HG03521 (cell line): Measurements from ENCODE around the gene SOX10.
"Not testable (repeated sequence)": the region's sequence is repeated elsewhere in the genome, so short reads cannot be mapped to it uniquely, and the experiment has no call there.

ENCODE experiments used
- ATAC-seq: cut with Tn5 transposase; IDR thresholded peaks from one replicate; pipeline ENCODE4 v1.9.1; 2021; ENCODE audit warnings: mild to moderate bottlenecking, moderate library complexity; ENCODE audit not compliant: unreplicated experiment

The SOX10 gene

DNA sequence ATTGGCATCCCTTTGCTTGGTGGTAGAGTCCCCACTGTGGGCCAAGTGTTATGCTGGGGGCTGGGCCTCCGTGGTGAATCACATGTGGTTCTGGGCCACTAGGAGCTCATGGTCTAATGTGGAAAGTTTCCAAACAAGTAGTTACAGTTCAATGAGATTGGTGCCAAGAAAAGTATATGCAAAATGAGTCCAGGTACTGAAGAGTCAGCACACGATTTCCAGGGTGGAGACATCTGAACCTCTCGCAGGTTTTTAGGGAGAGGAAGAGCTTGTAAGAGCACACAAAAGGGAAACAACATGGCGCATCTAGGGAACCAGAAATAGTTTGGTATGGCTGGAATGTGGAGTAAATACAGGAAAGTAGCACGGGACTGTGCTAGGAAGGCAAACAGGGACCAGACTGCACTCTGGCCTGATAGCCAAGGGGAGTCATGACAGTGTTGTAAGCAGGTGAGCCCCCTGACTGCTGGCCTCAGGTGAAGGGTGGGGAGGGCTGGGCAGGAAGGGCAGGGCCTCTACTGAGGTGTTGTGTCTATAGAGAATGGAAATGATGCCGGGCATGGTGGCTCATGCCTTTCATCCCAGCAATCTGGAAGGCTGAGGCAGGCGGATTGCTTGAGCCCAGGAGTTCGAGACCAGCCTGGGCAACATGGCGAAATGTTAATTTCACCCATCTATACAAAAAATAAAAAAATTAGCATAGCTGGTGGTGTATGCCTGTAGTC, 18.3 kb downstream of the SOX10 start:
- no peak for ATAC-seq

DNA sequence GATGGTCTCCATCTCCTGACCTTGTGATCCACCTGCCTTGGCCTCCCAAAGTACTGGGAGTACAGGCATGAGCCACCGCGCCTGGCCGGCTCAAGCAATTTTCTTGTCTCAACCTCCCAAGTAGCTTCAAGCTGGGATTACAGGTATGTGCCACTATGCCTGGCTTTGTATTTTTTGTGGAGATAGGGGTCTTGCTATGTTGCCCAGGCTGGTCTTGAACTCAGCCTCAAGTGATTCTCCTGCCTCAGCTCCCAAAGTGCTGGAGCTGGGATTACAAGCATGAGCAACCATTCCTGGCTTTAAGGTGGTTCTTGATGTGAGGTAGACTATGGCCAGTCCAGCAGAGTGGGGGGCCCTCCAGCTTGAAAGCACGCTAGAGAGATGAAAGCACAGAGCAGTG, 23.3 kb downstream of the SOX10 start:
- ATAC-seq: no peak

DNA sequence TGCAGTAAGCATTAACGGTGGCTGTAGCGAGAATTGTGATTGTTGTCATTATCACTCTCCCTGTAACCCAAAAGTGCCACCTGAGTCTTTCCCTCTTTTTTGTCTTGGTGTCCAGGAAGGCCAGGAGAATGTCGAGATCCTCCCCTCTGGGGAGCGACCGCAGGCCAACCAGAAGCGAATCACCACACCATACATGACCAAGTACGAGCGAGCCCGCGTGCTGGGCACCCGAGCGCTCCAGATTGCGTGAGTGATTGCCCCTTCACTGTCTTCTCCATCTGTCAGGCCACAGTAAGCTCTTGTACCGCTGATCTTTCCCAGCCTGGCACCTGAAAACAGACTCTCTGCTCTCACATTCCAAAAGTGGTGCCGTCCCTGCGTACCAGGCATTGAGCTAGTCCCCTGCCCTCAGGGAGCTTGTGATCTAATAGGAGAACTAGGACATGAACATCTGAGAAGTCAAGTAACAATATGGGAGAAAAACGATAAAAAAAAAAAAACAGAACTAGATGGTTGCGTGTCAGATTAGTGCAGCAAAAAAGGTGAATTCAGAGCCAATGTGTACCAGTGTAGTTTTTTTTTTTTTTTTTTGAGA, 25.0 kb downstream of the SOX10 start:
- ATAC-seq: no peak

DNA sequence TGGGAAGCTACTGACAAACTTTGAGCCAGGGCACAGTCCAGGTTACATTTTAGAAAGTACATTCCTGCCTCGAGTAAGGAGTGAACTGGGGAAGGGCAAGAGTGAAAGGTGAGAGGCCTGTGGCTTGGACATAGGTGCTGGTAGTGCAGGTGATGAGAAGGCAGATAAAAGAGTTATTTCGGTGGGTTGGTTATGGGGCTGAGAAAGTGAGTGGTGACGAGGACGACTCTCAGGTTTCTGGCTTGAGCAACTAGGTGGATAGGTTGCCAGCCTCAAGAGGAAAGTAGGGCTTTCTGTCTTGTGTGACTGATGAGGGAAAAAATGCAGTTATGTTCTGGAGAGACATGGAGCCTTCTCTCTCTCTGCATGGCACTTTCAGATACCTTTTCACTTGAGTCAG, 27.1 kb downstream of the SOX10 start:
- ATAC-seq: no peak

DNA sequence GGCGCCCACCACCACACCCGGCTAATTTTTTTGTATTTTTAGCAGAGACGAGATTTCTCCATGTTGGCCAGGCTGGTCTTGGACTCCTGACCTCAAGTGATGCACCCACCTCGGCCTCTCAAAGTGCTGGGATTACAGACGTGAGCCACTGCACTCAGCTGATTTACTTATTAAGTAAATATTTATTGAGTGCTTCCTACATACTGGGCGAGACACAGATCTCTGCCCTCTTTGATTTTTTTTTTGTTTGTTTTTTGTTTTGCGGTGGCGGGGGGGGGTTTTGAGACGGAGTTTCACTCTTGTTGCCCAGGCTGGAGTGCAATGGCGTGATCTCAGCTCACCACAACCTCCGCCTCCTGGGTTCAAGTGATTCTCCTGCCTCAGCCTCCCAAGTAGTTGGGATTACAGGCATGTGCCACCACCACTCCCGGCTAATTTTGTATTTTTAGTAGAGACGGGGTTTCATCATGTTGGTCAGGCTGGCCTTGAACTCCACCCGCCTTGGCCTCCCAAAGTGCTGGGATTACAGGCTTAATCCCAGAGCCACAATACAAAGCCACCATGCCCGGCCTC, 28.4 kb downstream of the SOX10 start:
- ATAC-seq: not testable (repeated sequence)

DNA sequence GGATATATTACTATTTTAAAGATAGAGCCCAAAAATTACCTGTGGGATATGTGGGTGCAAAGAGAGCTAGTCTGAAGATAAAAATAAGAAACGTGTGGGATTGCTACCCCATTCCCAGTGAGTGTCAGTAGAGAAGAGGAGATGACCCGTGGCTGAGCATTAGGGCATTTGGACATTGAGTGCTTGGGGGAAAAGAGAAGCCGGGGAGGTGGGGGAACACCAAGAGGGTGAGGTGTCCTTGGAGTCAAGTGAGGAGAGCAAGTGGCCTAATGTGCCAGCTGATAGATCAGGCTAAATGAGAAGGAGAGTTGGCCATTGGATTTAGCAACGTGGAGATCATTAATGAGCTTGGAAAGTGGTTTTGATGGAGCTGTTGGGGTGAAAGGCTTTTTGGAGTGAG, 29.7 kb downstream of the SOX10 start:
- ATAC-seq: no peak

DNA sequence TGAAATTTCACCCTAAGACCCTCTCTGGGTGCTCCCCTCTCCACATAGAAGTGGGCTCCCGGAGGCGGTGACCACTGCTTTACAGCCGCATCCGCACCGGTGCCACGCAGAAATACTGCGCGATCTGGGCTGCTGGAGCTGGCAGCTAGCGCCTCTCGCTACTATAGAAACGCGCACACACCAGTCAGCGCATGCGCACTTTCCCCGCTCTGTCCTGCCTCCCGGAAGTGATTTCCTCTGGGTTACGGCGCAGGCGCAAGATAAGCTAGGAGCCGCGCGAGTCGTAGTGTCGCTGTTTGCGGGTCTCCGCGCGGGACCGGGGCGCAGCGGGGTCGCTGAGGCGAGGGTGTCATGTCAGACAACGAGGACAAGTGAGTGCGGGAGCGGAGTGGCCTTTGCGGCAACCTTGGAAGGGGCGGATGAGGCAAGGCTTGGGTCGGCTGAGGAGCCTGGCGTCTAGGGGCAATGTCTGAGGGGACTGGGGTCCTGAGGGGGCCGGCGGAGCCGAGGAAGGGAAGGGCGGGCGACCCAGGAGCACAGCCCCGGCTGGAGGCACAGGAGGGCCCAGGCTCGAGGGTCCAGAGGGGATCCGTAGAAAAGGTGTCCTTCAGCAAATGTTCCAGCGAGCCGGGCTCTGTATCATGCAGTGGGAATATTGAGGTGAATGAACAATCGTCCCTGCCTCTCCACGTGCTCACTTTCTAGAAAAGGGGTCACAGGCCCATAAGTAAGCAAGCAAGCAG, 30.7 kb downstream of the SOX10 start, which contains the start of the genes C22orf23 and POLR2F:
C22orf23 (minus strand) TSS at position 165 of the 743 bp plus-strand sequence. CDS start 452 bp downstream, outside the sequence.
POLR2F (plus strand) TSS at position 263 of the 743 bp plus-strand sequence; CDS start at position 352, 89 bp downstream.
- peak; percentile 87 for ATAC-seq

DNA sequence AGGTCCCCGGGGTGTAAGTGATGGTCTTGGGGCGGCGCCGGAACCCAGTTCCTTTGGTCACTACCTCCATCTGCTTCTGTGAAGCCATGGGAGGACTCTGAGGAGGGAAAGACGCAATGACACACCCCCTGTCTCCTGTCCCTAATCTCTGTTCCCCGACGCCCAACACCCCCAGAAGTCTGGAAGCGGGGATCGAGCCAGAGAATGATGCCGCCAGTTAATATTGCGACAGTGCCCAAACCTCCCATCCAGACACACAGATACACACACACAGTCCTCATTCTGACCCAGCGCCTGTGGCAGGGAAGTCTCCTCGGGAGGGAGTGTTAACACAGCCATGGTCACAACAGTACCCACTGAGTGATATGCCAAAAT, 31.3 kb downstream of the SOX10 start:
- peak; percentile 27 for ATAC-seq

DNA sequence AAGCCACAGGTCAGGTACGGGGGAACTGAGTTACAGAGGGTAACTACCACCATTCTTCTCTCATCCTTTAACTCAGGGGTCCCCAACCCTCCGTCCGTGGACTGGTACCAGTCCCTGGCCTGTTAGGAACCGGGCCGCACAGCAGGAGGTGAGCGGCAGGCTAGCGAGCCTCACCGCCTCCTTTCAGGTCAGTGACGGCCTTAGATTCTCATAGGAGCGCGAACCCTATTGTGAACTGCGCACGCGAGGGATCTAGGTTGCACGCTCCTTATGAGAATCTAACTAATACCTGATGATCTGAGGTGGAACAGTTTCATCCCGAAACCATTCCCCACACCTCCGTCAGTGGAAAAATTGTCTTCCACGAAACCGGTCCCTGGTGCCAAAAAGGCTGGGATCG, 31.7 kb downstream of the SOX10 start:
- not testable (repeated sequence) for ATAC-seq

DNA sequence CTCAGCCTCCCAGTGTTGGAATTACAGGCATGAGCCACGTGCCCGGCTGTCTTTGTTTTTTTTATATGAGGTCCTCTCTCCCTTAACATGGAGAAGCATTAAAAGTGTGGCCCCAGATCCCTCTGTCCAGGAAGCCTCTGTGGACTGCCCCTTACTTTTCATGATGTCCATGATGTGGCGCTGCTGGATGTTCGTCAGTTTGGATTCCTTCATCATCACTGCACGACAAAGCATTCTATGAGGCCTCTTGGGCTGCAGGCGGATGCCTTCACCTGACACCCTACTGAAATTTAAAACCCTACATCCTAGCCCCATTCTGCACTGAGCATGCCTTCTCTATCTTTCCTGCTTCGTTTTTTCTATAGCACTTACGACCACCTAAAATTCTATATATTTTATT, 33.0 kb downstream of the SOX10 start:
- ATAC-seq: no peak

DNA sequence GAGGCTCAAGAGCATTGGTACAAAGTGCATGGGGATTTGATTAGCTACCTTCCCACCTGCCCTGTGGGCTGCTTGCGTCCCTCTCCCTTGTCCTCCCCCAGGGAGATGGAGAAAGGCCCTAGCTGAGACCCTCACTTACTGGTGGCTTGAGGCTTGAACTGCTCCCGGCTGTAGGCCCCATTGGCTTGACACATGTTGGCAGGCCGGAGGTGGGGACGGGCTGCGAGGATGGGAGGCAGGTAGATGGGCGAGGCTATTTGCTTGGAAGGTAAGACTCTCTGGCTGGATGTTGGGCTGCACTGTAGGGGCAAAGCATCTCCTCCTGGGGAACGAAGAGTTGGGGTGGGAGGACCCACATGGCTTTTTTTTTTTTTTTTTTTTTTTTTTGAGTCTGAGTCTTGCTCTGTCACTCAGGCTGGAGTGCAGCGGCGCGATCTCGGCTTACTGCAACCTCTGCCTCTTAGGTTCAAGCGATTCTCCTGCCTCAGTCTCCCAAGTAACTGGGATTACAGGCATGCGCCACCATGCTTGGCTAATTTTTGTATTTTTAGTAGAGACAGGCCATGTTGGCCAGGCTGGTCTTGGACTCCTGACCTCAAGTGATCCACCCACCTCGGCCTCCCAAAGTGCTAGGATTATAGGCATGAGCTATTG, 37.1 kb downstream of the SOX10 start:
- ATAC-seq: not testable (repeated sequence)

DNA sequence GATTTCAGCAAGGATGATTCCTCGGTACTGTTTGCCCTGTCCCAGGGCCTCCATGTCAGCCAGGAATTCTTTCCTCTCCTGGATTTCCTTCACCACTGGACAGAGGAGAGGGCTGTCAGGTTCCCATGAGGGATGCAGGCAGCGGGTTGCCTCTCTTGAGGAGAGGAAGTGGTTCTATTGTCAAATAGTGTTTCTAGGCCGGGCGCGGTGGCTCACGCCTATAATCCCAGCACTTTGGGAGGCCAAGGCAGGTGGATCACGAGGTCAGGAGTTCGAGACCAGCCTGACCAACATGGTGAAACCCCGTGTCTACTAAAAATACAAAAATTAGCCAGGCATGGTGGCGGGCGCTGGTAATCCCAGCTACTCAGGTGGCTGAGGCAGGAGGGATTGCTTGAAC, 39.9 kb downstream of the SOX10 start:
- ATAC-seq: not testable (repeated sequence)

DNA sequence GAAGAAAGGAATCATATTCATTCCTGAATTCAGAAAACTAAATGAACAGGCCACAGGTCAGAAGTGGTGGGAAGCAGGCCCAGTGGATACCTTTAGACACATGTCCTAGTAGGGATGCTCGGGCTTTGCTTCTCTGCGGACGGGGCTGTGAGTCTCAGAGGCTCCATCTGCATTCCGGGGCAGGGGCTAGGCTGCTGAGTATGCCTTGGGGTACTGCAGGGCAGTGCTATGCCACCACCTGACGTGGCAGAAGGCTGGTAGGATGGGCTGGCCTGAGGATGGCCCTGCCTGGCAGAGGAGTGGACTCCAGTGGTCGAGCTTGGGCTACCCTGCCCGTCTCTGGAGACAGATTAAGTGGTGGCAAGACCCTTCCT, 40.5 kb downstream of the SOX10 start:
- ATAC-seq: no peak

DNA sequence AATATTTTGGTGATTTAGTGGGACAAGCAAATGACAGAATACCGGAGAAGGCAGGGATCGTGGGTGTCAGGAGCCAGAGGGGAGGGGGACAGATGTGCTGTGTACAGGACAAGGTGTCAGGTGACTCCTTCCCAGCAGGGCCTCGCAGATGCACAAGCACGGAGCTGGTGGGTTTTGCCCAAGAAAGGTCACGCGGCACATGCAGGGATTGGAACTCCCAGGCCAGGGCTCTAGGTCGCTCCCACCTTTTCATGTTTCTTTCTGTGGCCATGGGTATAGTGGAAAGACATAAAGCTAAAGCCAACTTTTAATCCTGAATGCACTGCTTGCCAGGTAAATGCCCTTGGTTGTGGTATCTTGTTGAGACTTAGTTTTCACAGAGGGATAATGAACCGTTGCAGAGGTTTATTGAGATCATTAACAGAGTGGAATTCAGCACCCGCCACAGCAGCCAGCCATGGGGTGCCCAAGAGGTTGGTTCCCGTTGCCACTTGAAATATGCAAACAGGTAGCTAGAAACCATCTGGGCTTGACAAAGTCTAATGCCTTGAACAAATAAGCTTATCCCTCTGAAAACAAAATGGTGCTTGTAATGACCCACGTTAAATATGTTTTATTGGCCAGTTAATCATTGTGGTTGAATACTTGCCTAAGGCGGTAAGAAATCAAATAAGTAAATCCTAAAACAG, 41.1 kb downstream of the SOX10 start:
- no peak for ATAC-seq

DNA sequence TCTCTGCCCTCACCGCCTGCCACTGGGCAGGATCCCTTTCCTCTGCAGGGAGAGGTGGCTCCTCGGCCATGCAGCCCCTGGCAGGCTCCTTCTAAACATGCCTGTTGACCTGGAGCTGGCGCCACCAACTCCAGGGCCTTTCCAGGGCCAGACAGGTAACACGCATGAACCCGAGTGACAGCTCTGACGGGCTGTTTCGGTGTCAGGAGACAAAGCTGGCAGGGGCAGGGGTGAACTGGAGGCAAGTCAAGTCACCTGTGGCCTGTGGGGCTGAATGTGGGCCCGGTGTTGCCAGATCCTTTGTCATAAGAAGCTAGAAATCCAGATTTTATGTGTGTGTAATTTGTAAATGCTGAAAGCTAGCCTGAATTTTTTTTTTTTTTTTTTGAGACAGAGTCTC, 42.2 kb downstream of the SOX10 start:
- ATAC-seq: no peak

DNA sequence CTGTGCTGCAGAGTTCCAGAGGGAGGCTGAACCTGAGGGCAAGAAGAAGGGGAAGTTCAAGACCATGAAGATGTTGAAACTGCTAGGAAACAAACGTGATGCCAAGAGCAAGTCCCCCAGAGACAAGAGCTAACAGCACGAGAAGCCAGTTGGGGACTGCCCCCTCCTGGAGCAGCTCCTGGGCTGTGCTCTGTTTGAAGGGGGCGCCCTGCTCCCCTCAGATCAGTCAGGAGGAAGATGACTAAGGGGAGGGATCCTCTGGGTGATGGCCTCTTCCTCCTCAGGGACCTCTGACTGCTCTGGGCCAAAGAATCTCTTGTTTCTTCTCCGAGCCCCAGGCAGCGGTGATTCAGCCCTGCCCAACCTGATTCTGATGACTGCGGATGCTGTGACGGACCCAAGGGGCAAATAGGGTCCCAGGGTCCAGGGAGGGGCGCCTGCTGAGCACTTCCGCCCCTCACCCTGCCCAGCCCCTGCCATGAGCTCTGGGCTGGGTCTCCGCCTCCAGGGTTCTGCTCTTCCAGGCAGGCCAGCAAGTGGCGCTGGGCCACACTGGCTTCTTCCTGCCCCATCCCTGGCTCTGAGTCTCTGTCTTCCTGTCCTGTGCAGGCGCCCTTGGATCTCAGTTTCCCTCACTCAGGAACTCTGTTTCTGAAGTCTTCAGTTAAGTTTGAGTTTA, 43.5 kb downstream of the SOX10 start:
- ATAC-seq: no peak

DNA sequence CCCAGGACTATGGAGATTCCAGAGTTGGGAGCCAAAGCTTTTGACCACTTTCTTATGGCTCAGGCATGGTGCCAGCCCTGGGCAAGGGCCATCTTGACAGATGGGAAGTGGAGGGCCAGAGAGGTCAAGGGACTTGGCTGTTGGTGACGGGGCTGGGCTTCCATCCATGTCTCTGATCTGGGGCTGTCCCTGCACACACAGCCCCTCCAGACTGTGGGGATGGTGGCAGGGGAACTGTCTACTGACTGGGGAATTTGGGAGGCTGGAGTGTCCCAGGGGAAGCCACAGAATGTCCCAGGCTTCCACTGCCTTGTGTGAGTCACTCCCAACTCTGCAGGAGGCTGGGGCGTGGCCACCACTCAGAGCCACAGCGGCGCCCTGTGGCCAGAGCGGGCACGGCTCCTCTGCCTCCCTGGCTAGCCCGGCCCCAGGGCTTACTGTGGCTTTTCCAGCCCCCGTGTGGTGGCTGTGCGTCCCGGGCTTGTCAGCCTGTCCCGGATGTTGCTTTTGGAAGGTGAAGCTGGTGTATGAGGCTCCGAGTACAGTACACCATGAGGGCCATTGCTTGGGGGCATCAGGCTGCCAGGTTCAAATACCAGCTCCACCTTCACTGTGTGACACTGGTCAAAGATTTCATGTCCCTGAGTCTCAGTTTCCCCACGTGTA, 50.5 kb downstream of the SOX10 start:
- ATAC-seq: peak; percentile 57

DNA sequence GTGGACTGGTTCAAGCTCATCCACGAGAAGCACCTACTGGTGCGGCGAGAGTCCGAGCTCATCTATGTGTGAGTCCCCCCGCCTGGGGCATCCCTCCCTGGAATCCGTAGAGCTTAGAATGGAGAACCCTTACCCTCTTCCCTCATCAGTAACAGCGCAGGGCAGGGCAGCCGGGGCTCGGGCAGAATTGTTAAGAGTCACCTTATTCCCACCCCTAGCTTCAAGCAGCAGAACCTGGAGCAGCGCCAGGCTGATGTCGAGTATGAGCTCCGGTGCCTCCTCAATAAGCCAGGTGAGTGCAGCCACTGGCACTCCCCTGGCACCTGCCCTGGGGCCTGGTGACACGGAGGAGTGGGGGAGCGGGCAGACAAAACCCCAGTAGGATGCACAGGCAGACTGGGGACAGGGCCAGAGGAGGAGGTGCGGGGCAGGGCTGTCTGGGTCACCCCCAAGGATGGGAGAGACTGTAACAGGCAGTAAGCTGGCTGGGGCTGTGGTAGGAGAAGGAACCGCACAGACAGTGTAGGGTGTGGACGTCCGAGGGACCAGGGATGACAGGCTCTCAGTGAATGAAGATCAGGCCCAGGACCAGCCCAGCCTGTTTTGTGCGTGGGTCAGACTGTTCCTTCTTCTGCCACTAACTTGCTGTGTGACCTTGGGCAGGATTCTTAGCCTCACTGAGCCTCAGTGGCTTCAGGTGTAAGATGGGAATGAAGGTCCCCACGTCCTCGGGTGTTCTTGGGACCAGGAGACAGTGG, 51.4 kb downstream of the SOX10 start:
- ATAC-seq: no peak

DNA sequence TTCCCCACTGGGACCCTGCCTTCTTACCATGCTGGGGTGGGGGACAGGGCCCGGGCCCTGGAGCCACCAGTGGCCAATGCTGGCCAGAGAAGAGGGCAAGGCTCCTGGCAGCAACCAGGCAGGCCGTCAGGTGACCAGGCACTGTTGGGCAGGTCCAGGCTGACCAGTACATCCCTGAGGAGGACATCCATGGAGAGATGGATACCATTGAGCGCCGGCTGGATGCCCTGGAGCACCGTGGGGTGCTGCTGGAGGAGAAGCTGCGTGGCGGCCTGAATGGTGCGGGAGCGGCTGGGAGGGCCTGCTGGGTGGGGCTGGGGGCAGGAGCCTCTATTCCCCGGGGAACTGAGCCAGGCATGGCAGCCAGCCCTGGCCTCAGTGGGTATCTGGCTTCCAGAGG, 52.0 kb downstream of the SOX10 start:
- ATAC-seq: no peak
